Cardiac muscle cell (in vitro differentiated cells and primary cell): Measurements from ENCODE around the gene TTLL5. TPM values are rescaled to one million over a fixed set of nuclear protein-coding genes. Genes with fewer than 3 reads are reported as not detected.

Experiments used
- DNase-seq, 2 donors: peaks; one replicate each; pipeline versions ENCODE4 v3.0.0 to v3.0.0-alpha.2; 2010 to 2017; ENCODE audit warnings: low read depth in 1 of 2, low spot score in 1 of 2
- H3K27ac ChIP-seq: fragments of 200-600 bp; sonication (generic); 2 replicates; pipeline ENCODE4 v1.5.1; 2016
- H3K27me3 ChIP-seq: fragments of 200-600 bp; sonication (generic); 2 replicates; pipeline ENCODE4 v1.6.0; 2016; ENCODE audit warnings: control low read depth
- H3K36me3 ChIP-seq: fragments of 200-600 bp; sonication (generic); 2 replicates; pipeline ENCODE4 v1.5.1; 2016; ENCODE audit warnings: control low read depth
- H3K4me1 ChIP-seq: fragments of 200-600 bp; sonication (generic); 2 replicates; pipeline ENCODE4 v1.8.1; 2017; ENCODE audit warnings: low read depth, mild to moderate bottlenecking, mixed run types
- H3K4me3 ChIP-seq: fragments of 200-600 bp; sonication (generic); 2 replicates; pipeline ENCODE4 v1.5.1; 2016; ENCODE audit warnings: mild to moderate bottlenecking
- H3K9me3 ChIP-seq: fragments of 200-600 bp; sonication (generic); 2 replicates; pipeline ENCODE4 v1.5.1; 2017; ENCODE audit warnings: low read depth, mild to moderate bottlenecking, control low read depth
- polyA plus RNA-seq: library from polyadenylated mRNA; unstranded; fragments of >200 nt; fragmentation: Nextera tagmentation; extraction: Ambion mirVana; gene quantifications from 2 replicates; pipeline ENCODE4 v1.2.1, GENCODE V29; 2016
- total RNA-seq: library from RNA; depleted of rRNA; stranded (reverse); fragments of >200 nt; gene quantifications from 2 replicates; pipeline ENCODE4 v1.2.3, GENCODE V29; 2016
- TF ChIP-seq, protein P1 (sequence below): IDR thresholded peaks from 2 replicates; pipeline ENCODE4 v1.5.1; 2012; ENCODE audit warnings: low read depth, mild to moderate bottlenecking, low read length

TTLL5 gene, protein sequence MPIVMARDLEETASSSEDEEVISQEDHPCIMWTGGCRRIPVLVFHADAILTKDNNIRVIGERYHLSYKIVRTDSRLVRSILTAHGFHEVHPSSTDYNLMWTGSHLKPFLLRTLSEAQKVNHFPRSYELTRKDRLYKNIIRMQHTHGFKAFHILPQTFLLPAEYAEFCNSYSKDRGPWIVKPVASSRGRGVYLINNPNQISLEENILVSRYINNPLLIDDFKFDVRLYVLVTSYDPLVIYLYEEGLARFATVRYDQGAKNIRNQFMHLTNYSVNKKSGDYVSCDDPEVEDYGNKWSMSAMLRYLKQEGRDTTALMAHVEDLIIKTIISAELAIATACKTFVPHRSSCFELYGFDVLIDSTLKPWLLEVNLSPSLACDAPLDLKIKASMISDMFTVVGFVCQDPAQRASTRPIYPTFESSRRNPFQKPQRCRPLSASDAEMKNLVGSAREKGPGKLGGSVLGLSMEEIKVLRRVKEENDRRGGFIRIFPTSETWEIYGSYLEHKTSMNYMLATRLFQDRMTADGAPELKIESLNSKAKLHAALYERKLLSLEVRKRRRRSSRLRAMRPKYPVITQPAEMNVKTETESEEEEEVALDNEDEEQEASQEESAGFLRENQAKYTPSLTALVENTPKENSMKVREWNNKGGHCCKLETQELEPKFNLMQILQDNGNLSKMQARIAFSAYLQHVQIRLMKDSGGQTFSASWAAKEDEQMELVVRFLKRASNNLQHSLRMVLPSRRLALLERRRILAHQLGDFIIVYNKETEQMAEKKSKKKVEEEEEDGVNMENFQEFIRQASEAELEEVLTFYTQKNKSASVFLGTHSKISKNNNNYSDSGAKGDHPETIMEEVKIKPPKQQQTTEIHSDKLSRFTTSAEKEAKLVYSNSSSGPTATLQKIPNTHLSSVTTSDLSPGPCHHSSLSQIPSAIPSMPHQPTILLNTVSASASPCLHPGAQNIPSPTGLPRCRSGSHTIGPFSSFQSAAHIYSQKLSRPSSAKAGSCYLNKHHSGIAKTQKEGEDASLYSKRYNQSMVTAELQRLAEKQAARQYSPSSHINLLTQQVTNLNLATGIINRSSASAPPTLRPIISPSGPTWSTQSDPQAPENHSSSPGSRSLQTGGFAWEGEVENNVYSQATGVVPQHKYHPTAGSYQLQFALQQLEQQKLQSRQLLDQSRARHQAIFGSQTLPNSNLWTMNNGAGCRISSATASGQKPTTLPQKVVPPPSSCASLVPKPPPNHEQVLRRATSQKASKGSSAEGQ (N-terminal part only)
- 23.5 and 28.4 TPM in 2 replicates for total RNA-seq
- polyA plus RNA-seq = 22.5 and 24.1 TPM in 2 replicates

DNA sequence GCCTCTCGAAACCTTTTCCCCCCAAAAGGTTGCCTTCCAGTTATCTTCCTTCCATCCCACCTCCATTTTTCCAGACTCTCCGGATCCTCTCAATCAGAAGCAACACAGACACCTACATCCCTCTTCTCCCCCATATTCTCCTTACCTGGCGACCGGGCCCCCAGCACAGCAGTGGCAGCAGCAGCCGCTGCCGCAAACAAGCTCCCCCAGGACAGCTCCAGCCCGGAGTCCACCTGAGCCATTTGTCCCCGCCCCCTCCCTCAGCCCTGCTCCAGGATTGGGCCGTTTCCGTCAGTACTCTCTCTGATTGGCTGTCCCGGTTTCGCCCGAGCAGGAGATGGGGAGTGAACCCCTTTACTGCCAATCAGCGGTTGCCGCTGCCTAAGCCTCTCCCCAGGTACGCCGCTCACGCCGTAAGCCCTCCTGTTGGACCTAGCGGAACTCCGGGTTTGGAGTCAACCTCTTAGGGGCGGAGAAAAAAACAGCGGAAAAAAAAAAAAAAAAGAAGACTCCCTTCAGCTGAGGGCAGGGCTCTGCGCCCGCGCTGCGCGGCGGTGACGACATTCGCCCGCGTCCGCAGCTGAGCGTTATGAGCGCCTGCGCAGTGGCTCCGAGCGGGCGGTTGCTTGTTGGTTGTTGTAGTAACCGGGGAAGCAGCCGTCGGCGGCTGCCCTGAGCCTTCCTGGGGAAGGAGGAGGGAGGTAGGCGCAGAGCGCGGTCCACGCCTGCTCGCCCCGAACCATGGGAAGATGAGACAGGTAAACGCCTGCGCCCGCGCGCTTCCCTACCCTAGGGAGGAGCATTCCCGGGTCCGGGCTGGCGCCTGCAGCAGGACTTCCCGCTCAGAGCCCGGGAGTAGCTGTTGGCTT lies at the start of gene TTLL5, which contains the start of gene ERG28:
Gene TTLL5, plus strand, starts transcription at position 617 of the 869 bp plus-strand sequence. CDS start 1,904 bp downstream, outside the sequence.
Gene ERG28, minus strand, starts transcription at position 247 of the 869 bp plus-strand sequence. CDS start 3,374 bp downstream, outside the sequence.
- peaks cover 7% of the 10 kb centered on the region for H3K36me3 ChIP-seq

DNA sequence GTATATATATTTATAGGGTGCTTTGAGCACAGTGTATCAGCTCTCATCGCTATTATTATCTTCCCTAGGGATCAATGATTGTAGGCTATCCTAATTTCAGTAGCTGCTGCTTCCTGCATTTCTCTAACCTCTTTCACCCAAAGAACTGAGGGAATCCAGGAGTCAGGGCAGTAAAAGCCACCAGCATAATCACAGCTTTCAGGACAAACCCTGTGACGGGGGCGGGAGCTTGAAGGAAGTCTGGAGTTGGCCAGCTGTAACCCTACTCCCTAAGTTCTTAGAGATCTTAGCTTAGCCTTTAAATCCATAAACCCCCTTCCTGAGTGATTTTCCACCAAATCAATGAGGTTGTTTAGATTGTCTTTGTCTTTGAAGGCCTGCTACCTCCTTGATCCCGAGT lies 48.9 kb upstream of the TTLL5 start:
- TF ChIP-seq, protein P1, sequence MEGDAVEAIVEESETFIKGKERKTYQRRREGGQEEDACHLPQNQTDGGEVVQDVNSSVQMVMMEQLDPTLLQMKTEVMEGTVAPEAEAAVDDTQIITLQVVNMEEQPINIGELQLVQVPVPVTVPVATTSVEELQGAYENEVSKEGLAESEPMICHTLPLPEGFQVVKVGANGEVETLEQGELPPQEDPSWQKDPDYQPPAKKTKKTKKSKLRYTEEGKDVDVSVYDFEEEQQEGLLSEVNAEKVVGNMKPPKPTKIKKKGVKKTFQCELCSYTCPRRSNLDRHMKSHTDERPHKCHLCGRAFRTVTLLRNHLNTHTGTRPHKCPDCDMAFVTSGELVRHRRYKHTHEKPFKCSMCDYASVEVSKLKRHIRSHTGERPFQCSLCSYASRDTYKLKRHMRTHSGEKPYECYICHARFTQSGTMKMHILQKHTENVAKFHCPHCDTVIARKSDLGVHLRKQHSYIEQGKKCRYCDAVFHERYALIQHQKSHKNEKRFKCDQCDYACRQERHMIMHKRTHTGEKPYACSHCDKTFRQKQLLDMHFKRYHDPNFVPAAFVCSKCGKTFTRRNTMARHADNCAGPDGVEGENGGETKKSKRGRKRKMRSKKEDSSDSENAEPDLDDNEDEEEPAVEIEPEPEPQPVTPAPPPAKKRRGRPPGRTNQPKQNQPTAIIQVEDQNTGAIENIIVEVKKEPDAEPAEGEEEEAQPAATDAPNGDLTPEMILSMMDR = no peak
- no peaks in the 10 kb centered on the region for H3K9me3 ChIP-seq
- no peak for DNase-seq
- no peaks in the 10 kb centered on the region for H3K36me3 ChIP-seq
- no peaks in the 10 kb centered on the region for H3K4me1 ChIP-seq
- H3K27ac ChIP-seq = no peak overlapping the region
- no peak overlapping the region for H3K4me3 ChIP-seq
- no peaks in the 10 kb centered on the region for H3K27me3 ChIP-seq

More for the DNA sequence above, at the start of gene TTLL5, which contains the start of gene ERG28:
- peak within 1 kb of the TSS; percentile 66 for H3K27ac ChIP-seq
- H3K27me3 ChIP-seq = no peaks in the 10 kb centered on the region
- peak within 1 kb of the TSS; percentile 77 for H3K4me3 ChIP-seq
- TF ChIP-seq, protein P1 = no peak
- DNase-seq = peak; percentile 97 to 99
- H3K9me3 ChIP-seq = no peaks in the 10 kb centered on the region
- peaks cover 13% of the 10 kb centered on the region for H3K4me1 ChIP-seq

DNA sequence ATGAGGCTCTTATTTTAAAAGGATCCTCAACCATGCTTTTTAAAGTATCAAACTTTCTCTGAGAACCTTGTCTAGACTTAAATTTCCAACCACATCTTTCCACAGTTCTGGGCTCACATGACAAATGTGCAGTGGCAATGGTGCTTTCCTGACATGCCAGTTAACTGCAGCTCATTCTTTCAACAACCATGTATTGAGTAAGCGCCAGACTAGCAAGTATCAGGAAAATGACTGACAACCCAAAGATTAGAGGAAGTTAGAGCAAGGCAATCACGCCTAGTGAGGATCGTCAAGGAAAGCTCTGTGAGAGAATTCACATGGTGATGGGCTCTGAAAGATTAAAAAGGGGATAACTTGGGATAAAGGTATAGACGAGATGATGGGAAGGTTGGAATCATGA lies 46.9 kb upstream of the TTLL5 start:
- Histone ChIP-seq H3K4me1 (no peaks in the 10 kb centered on the region), H3K36me3 (no peaks in the 10 kb centered on the region), H3K27ac (no peak overlapping the region), H3K9me3 (no peaks in the 10 kb centered on the region), H3K4me3 (no peak overlapping the region), H3K27me3 (no peaks in the 10 kb centered on the region)
- TF ChIP-seq, protein P1 = no peak
- no peak for DNase-seq

DNA sequence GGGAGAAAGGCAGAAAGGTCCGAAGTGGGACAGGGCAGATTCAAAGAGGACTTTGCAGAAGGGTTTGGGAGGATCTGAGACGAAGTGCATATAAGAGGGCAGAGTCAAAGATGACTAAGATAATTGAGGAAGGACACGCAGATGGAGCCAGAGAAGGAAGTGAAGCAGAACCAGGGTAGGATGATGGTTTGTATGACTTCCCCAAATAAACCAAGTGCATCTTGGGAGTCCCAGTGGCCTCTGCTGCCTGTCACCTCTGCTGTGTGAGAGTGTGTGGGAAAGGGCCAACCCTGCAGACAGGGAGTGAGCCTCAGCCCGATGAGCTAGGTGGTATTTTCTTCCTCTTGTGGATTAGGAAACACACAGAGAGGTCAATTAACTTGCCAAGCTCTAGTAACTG lies 45.8 kb upstream of the TTLL5 start:
- H3K36me3 ChIP-seq = no peaks in the 10 kb centered on the region
- no peak overlapping the region for H3K4me3 ChIP-seq
- H3K4me1 ChIP-seq = no peaks in the 10 kb centered on the region
- H3K9me3 ChIP-seq = no peaks in the 10 kb centered on the region
- no peaks in the 10 kb centered on the region for H3K27me3 ChIP-seq
- no peak for DNase-seq
- H3K27ac ChIP-seq = no peak overlapping the region
- TF ChIP-seq, protein P1 = no peak
